Measurements from ENCODE around the gene MTHFR. TPM values are rescaled to one million over a fixed set of nuclear protein-coding genes. Genes with fewer than 3 reads are reported as not detected.
A peak's percentile ranks its signal among the peaks of the same experiment; 100 is the strongest.
"Not testable (repeated sequence)": the region's sequence is repeated elsewhere in the genome, so short reads cannot be mapped to it uniquely, and the experiment has no call there.

Gene MTHFR
- total RNA-seq, 4 donors from 2014 or later: 35.0 to 57.5 (median 39.7) TPM

DNA sequence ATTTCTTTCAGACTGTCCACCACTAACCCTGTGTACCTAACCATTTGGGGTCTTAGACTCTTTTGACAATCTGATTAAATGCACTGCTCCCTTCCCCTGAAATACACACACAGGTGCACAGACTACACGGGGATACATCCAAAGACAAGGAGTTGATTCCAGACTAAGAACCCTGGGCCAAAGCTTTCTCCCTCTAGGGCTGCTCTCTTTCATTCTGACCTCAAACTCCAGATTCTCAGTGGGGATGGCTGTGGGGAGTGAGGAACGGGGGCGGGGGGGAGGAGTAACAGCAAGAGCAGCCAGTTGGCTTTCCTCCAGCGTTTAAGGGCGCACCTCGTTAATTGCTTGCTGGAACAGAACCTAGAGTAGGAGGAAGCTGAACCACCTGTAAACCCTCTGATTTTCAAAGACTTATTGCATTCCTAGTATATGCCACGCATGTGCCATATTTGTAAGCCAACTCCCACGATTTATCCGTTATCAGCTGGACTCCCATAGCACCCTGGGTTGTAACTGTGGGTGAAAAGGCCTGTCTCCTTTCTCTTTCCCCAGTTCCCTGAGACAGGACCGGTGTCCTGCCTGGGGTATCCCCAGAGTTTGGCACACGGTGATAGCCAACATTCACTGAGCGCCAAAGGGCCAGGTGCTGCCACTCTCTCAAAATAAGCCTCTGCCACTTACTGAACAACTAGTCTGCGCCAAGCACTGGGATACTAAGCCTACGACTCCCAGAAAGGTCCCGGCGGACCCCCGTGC, 920 bp downstream of the MTHFR start:
- peaks cover 68% of the 10 kb centered on the region for H3K4me1 ChIP-seq
- H3K27me3 ChIP-seq: no peaks in the 10 kb centered on the region
- DNase-seq (ENCODE audit: low spot score in 2 of 2): peak in 1 of 2 donors; percentile 76
- WGBS: 1% methylated on average over 11 of the region's 17 CpGs
- H3K9me3 ChIP-seq: no peaks in the 10 kb centered on the region
- H3K27ac ChIP-seq: peak overlapping the region; percentile 97
- peaks cover 26% of the 10 kb centered on the region for H3K36me3 ChIP-seq
- TF ChIP-seq POLR2A (IDR thresholded peaks at IDR 0.05): no peak
- no peak for TF ChIP-seq POLR2AphosphoS5 (IDR thresholded peaks at IDR 0.05)
- TF ChIP-seq EP300 (IDR thresholded peaks at IDR 0.05): no peak
- TF ChIP-seq, protein P1, sequence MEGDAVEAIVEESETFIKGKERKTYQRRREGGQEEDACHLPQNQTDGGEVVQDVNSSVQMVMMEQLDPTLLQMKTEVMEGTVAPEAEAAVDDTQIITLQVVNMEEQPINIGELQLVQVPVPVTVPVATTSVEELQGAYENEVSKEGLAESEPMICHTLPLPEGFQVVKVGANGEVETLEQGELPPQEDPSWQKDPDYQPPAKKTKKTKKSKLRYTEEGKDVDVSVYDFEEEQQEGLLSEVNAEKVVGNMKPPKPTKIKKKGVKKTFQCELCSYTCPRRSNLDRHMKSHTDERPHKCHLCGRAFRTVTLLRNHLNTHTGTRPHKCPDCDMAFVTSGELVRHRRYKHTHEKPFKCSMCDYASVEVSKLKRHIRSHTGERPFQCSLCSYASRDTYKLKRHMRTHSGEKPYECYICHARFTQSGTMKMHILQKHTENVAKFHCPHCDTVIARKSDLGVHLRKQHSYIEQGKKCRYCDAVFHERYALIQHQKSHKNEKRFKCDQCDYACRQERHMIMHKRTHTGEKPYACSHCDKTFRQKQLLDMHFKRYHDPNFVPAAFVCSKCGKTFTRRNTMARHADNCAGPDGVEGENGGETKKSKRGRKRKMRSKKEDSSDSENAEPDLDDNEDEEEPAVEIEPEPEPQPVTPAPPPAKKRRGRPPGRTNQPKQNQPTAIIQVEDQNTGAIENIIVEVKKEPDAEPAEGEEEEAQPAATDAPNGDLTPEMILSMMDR (IDR thresholded peaks at IDR 0.05): no peak
- H3K4me3 ChIP-seq: peak overlapping the region; percentile 76

DNA sequence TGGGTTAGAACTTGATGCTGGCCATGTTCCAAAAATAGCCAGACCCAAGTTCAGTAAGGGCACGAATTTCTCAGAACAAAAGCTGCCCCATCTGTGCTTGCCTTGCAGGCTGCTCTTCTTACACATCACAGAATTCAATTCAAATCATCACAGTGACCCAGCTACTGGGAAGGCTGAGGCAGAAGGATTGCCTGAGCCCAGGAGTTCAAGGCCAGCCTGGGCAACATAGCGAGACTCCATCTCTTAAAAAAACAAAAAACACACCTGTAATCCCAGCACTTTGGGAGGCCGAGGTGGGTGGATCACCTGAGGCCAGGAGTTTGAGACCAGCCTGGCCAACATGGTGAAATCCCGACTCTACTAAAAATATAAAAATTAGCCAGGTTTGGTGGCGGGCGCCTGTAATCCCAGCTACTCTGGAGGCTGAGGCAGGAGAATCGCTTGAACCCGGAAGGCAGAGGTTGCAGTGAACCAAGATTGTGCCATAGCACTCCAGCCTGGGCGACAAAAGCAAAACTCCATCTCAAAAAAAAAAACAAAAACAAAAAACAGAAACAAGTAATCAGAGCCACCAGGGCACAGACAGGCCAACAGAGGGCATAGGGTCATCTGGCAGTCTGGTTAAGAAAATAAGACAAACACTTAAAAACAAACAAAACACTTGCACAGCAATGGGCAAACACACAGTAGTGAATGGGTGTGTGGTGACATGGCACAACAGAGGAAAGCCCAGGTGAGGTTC, 1.7 kb downstream of the MTHFR start:
- DNase-seq (ENCODE audit: low spot score in 2 of 2): peak in 1 of 2 donors; percentile 46
- Histone ChIP-seq H3K27ac (peak overlapping the region; percentile 97), H3K4me3 (peak overlapping the region; percentile 76), H3K36me3 (peaks cover 27% of the 10 kb centered on the region), H3K4me1 (peaks cover 68% of the 10 kb centered on the region)
- not testable (repeated sequence) for H3K9me3 ChIP-seq, H3K27me3 ChIP-seq
- WGBS: 69% methylated on average over 9 of the region's 9 CpGs

DNA sequence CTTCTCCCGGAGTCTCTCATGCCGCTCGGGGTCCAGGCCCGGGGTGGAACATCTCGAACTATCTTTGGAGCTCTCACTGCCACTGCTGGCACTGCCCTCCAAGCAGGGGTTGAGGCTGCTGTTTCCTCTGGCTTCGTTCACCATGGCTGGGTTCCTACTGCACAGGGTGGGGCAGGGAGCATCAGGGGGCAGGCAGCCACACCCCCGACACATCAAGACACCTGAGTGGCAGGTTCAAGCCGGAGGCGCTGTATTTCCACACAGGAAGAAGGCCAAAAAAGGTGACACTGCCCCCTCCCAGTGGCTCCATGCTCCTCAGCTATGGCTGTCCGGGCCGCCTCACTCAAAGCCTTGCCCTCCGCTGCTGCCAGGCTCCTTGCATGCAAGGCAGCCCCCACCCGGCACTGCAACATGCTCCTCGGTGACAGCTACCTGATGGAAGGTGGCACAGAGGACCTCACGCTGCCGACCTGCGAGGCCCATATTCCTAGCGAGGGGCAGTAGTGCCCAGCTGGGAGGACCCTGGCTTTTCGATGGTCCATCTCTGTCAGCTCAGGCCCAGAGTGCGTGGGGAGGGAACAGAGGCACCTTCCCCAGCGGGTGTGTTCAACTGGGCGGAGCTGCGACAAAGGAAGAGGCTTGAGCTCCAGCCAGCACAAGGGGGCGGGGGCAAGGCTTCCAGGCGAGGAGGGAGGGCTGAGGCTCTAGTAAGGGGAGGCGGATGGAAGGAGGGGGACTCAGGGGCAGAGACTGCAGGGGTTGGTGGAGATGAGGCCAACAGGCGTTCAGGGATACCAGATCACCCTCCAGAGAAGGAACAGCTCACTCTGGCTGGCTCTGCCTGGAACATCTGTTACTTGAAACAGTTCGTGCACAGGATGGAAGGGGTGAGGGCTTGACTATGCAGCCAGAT, 2.5 kb downstream of the MTHFR start:
- peaks cover 33% of the 10 kb centered on the region for H3K36me3 ChIP-seq
- peak overlapping the region; percentile 97 for H3K27ac ChIP-seq
- peak; percentile 94 to 96 for DNase-seq (ENCODE audit: low spot score in 2 of 2)
- H3K4me3 ChIP-seq: peak overlapping the region; percentile 76
- no peaks in the 10 kb centered on the region for H3K9me3 ChIP-seq
- TF ChIP-seq POLR2AphosphoS5 (IDR thresholded peaks at IDR 0.05) (peak in 2 of 3 donors; percentile 26 to 33), POLR2A (IDR thresholded peaks at IDR 0.05) (peak in 1 of 2 donors; percentile 22), EP300 (IDR thresholded peaks at IDR 0.05) (no peak)
- TF ChIP-seq, protein P1 (IDR thresholded peaks at IDR 0.05): no peak
- no peaks in the 10 kb centered on the region for H3K27me3 ChIP-seq
- 5% methylated on average over 26 of the region's 28 CpGs for WGBS
- peaks cover 65% of the 10 kb centered on the region for H3K4me1 ChIP-seq

DNA sequence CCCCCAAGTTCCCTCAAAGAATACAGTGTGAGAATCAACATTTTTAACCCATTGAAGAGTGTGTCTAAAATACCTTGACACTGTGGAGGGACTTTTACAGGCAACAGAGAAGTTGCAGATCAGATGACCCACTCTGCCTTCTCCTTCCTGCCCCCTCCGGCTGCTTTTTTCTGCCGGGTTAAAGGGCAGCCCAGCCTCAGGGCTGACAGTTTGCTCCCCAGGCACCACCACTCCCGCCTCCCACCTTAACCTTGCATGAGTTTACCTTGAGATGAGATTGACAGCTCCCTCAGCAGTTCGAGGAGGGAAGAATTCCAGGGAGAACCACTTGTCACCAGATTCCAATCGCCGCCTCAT, 3.2 kb downstream of the MTHFR start:
- no peaks in the 10 kb centered on the region for H3K9me3 ChIP-seq
- DNase-seq (ENCODE audit: low spot score in 2 of 2): no peak
- TF ChIP-seq, protein P1 (IDR thresholded peaks at IDR 0.05): no peak
- TF ChIP-seq POLR2AphosphoS5 (IDR thresholded peaks at IDR 0.05): no peak
- TF ChIP-seq POLR2A (IDR thresholded peaks at IDR 0.05): no peak
- no peak for TF ChIP-seq EP300 (IDR thresholded peaks at IDR 0.05)
- H3K4me3 ChIP-seq: peak overlapping the region; percentile 76
- H3K27me3 ChIP-seq: no peaks in the 10 kb centered on the region
- peaks cover 33% of the 10 kb centered on the region for H3K36me3 ChIP-seq
- H3K4me1 ChIP-seq: peaks cover 61% of the 10 kb centered on the region
- H3K27ac ChIP-seq: peak overlapping the region; percentile 97
- WGBS: 32% methylated on average over 6 of the region's 6 CpGs

- no peaks in the 10 kb centered on the region for H3K9me3 ChIP-seq
- no peak overlapping the region for H3K27ac ChIP-seq
- peak in 1 of 2 donors; percentile 40 for DNase-seq (ENCODE audit: low spot score in 2 of 2)
- H3K36me3 ChIP-seq: peaks cover 41% of the 10 kb centered on the region
- H3K4me1 ChIP-seq: peaks cover 48% of the 10 kb centered on the region
- H3K27me3 ChIP-seq: no peaks in the 10 kb centered on the region
- 83% methylated on average over 19 of the region's 21 CpGs for WGBS
- no peak for TF ChIP-seq EP300 (IDR thresholded peaks at IDR 0.05)
- TF ChIP-seq, protein P1 (IDR thresholded peaks at IDR 0.05): no peak
- no peak for TF ChIP-seq POLR2A (IDR thresholded peaks at IDR 0.05)
- TF ChIP-seq POLR2AphosphoS5 (IDR thresholded peaks at IDR 0.05): no peak
- H3K4me3 ChIP-seq: no peak overlapping the region
Observed at GRCh38 chr1:11800756-11801433, 4.9 kb downstream of the MTHFR start.

Data from suprapubic skin (tissue), 4 donors.